ENCODE results near the gene C20orf144. TPM values are rescaled to one million over a fixed set of nuclear protein-coding genes. Genes with fewer than 3 reads are reported as not detected.

C20orf144 gene
- total and polyA plus RNA-seq, 4 donors: not detected

DNA sequence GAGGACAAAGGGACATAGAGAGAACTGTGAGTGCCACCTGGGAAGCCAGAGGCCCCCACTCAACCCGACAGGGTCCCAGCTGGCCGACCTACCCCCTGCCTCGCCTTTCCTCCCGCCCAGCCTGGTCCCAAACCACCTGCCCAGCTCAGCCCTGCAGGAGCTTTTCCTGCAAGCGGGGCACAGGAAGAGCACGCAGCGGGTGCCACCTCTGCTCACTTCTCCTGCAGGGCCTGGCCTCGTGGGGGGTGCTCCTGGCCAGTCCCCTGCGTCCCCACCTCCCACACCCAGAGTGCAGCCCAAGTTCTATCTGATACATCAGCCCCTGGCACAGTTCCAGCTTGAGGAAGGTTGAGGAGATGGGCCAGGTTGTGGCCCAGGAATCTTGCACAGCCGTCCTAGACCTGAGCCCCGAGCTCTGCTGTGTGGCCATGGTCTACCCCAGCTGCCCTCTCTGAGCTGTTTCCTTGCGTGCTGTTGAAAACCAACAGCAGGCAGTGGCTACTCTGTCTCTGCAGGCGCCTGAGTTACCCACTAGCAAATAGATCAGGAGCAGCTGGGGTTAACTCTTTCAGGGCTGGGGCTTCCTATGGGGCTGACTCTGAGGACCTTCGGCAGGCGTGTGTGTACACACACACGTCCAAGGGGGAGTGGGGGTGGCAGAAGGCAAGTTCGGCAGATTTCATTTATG, 10.4 kb downstream of the C20orf144 start:
- Histone ChIP-seq H3K9me3 (ENCODE audit: control insufficient read depth in 4 of 4, low read length in 3 of 4) (no peaks in the 10 kb centered on the region), H3K9ac (ENCODE audit: low read depth in 1 of 2, low read length in 2 of 2) (no peak overlapping the region), H3K27ac (ENCODE audit: low read depth in 1 of 2, low read length in 2 of 2) (no peak overlapping the region), H3K27me3 (ENCODE audit: control insufficient read depth in 4 of 4, insufficient read depth in 4 of 4, low read length in 3 of 4) (no peaks in the 10 kb centered on the region), H3K4me3 (ENCODE audit: low read depth in 1 of 3, low read length in 3 of 3) (no peak overlapping the region), H3K4me1 (ENCODE audit: control insufficient read depth in 4 of 4, insufficient read depth in 4 of 4, low read length in 3 of 4) (peaks cover 7 to 31% (median 15%) of the 10 kb centered on the region in 4 donors), H3K36me3 (ENCODE audit: control insufficient read depth in 4 of 4, insufficient read depth in 3 of 4, low read depth in 1 of 4, low read length in 3 of 4) (peaks cover 0 to 4% (median 0%) of the 10 kb centered on the region in 4 donors)
- TF ChIP-seq GABPA (IDR thresholded peaks at IDR 0.05 in 1 of 2, conservative IDR thresholded peaks at IDR 0.05 in 1 of 2): no peak
- no peak for TF ChIP-seq RAD21 (IDR thresholded peaks at IDR 0.05)
- no peak for TF ChIP-seq YY1 (IDR thresholded peaks at IDR 0.05)
- no peak for TF ChIP-seq SP1 (IDR thresholded peaks at IDR 0.05)
- TF ChIP-seq TAF1 (conservative IDR thresholded peaks at IDR 0.05): no peak
- no peak for TF ChIP-seq RXRA (IDR thresholded peaks at IDR 0.05)
- TF ChIP-seq FOXA1 (IDR thresholded peaks at IDR 0.05): no peak
- TF ChIP-seq FOXA2 (IDR thresholded peaks at IDR 0.05): no peak
- TF ChIP-seq MAX (IDR thresholded peaks at IDR 0.05): no peak
- TF ChIP-seq JUND (IDR thresholded peaks at IDR 0.05): no peak
- no peak for TF ChIP-seq NR2F2 (IDR thresholded peaks at IDR 0.05)
- TF ChIP-seq, protein P1, sequence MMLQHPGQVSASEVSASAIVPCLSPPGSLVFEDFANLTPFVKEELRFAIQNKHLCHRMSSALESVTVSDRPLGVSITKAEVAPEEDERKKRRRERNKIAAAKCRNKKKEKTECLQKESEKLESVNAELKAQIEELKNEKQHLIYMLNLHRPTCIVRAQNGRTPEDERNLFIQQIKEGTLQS (IDR thresholded peaks at IDR 0.05): no peak
- TF ChIP-seq HNF4G (IDR thresholded peaks at IDR 0.05): no peak
- no peak for TF ChIP-seq EGR1 (IDR thresholded peaks at IDR 0.05; ENCODE audit: low read depth in 2 of 2)
- TF ChIP-seq, protein P2, sequence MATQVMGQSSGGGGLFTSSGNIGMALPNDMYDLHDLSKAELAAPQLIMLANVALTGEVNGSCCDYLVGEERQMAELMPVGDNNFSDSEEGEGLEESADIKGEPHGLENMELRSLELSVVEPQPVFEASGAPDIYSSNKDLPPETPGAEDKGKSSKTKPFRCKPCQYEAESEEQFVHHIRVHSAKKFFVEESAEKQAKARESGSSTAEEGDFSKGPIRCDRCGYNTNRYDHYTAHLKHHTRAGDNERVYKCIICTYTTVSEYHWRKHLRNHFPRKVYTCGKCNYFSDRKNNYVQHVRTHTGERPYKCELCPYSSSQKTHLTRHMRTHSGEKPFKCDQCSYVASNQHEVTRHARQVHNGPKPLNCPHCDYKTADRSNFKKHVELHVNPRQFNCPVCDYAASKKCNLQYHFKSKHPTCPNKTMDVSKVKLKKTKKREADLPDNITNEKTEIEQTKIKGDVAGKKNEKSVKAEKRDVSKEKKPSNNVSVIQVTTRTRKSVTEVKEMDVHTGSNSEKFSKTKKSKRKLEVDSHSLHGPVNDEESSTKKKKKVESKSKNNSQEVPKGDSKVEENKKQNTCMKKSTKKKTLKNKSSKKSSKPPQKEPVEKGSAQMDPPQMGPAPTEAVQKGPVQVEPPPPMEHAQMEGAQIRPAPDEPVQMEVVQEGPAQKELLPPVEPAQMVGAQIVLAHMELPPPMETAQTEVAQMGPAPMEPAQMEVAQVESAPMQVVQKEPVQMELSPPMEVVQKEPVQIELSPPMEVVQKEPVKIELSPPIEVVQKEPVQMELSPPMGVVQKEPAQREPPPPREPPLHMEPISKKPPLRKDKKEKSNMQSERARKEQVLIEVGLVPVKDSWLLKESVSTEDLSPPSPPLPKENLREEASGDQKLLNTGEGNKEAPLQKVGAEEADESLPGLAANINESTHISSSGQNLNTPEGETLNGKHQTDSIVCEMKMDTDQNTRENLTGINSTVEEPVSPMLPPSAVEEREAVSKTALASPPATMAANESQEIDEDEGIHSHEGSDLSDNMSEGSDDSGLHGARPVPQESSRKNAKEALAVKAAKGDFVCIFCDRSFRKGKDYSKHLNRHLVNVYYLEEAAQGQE (IDR thresholded peaks at IDR 0.05): no peak
- TF ChIP-seq, protein P3, sequence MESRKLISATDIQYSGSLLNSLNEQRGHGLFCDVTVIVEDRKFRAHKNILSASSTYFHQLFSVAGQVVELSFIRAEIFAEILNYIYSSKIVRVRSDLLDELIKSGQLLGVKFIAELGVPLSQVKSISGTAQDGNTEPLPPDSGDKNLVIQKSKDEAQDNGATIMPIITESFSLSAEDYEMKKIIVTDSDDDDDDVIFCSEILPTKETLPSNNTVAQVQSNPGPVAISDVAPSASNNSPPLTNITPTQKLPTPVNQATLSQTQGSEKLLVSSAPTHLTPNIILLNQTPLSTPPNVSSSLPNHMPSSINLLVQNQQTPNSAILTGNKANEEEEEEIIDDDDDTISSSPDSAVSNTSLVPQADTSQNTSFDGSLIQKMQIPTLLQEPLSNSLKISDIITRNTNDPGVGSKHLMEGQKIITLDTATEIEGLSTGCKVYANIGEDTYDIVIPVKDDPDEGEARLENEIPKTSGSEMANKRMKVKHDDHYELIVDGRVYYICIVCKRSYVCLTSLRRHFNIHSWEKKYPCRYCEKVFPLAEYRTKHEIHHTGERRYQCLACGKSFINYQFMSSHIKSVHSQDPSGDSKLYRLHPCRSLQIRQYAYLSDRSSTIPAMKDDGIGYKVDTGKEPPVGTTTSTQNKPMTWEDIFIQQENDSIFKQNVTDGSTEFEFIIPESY (IDR thresholded peaks at IDR 0.05): no peak
- TF ChIP-seq CTCF (IDR thresholded peaks at IDR 0.05; ENCODE audit: low read depth, low read length, missing input control): no peak
- 81% methylated on average over 17 of the region's 17 CpGs for WGBS
- no peak for DNase-seq (ENCODE audit: low spot score)
